IPS DF 6.9 (cell line): ENCODE measurements around the gene SBF2.

Source experiments
- DNase-seq: peaks from one replicate; pipeline ENCODE4 v3.0.0-alpha.2; 2013; ENCODE audit warnings: low read depth, low spot score
- H3K27ac ChIP-seq: one replicate; pipeline ENCODE4 v1.5.1; 2013; ENCODE audit warnings: low read length, control low read depth
- H3K27me3 ChIP-seq: 2 replicates; pipeline ENCODE4 v1.6.1; 2013; ENCODE audit warnings: mild to moderate bottlenecking, low read length; ENCODE audit not compliant: control insufficient read depth, insufficient read depth
- H3K36me3 ChIP-seq: 2 replicates; pipeline ENCODE4 v1.6.1; 2013; ENCODE audit warnings: low read length; ENCODE audit not compliant: control insufficient read depth, insufficient read depth
- H3K4me1 ChIP-seq: 2 replicates; pipeline ENCODE4 v1.6.1; 2013; ENCODE audit warnings: low read length; ENCODE audit not compliant: control insufficient read depth, insufficient read depth
- H3K4me3 ChIP-seq: 2 replicates; pipeline ENCODE4 v1.5.1; 2013; ENCODE audit warnings: mild to moderate bottlenecking, low read length
- H3K9me3 ChIP-seq: 2 replicates; pipeline ENCODE4 v1.6.1; 2013; ENCODE audit warnings: low read length, inconsistent platforms; ENCODE audit not compliant: control insufficient read depth, insufficient read depth
- WGBS: extraction: QIAGEN DNeasy Blood & Tissue Kit; methylation state at CpG from one replicate; pipeline ENCODE4 v1.1.7; 2013; ENCODE audit warnings: mixed read lengths, missing lambda C conversion rate; ENCODE audit not compliant: insufficient read length, insufficient coverage; 5-methylcytosine and 5-hydroxymethylcytosine counted together

SBF2 gene

GRCh38 chr11:9757809-9758636 lies 536.0 kb downstream of the SBF2 start:
- Histone ChIP-seq H3K4me3 (peak overlapping the region; percentile 22; the same call in 1 of the 2 replicates), H3K36me3 (no peaks in the 10 kb centered on the region)

DNA sequence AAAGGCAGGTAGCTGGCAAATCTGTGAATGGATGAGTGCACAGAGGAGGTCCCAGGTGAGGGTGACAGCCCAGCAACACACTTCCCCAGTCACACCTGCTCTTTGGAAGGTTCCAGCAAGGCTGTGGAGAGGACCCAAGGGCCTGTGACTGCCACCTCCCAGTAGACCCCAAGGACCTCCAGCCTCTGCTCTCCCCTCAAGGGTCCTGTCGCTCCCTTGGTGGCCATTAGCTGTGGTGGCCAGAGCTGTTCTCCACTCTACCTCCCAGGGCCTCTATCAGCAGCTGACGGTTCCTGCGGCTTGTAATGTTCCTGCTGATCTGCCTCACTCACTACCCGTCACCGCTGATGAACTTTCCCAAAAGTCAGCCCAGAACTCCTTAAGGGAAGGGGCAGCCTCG lies 537.1 kb downstream of the SBF2 start:
- Histone ChIP-seq H3K4me3 (no peak overlapping the region), H3K27me3 (no peaks in the 10 kb centered on the region), H3K27ac (no peak overlapping the region), H3K36me3 (peaks cover 4% of the 10 kb centered on the region; the same call in 1 of the 2 replicates), H3K9me3 (no peaks in the 10 kb centered on the region), H3K4me1 (peaks cover 4% of the 10 kb centered on the region)
- no CpG with 5 or more reads among the region's 6 CpGs for WGBS
- DNase-seq, result no peak

More at GRCh38 chr11:9757809-9758636, 536.0 kb downstream of the SBF2 start:
- WGBS, result no CpG with 5 or more reads among the region's 64 CpGs
- DNase-seq, result no peak
- peaks cover 4% of the 10 kb centered on the region for H3K4me1 ChIP-seq
- no peak overlapping the region for H3K27ac ChIP-seq
- H3K27me3 ChIP-seq, result no peaks in the 10 kb centered on the region
- H3K9me3 ChIP-seq, result no peaks in the 10 kb centered on the region

DNA sequence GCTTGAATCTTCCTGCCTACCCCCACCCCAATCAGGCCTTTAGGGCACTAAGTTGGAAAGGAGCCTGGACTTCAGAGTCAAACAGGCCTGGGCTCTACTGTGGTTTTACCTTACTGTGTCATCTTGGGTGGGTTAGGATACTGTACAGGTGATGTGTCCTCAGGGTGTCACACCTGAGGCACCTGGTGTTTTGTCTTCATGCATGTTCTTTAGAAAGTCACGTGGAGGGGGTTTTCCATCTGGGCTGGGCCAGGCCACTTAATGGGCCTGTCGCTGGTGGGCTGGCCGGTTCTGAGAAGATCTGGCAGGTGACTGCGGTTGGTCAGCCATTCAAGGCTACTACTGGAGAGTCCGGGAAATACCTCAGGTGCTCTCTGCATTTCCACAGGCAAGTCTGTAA lies 537.6 kb downstream of the SBF2 start:
- Histone ChIP-seq H3K4me1 (peaks cover 4% of the 10 kb centered on the region), H3K4me3 (no peak overlapping the region), H3K36me3 (peaks cover 5% of the 10 kb centered on the region; the same call in 1 of the 2 replicates), H3K27ac (no peak overlapping the region), H3K27me3 (no peaks in the 10 kb centered on the region), H3K9me3 (no peaks in the 10 kb centered on the region)
- DNase-seq, result no peak
- no CpG with 5 or more reads among the region's 5 CpGs for WGBS

- Histone ChIP-seq H3K27me3 (no peaks in the 10 kb centered on the region), H3K4me3 (no peak overlapping the region), H3K36me3 (peaks cover 5% of the 10 kb centered on the region; the same call in 1 of the 2 replicates), H3K9me3 (no peaks in the 10 kb centered on the region), H3K27ac (no peak overlapping the region), H3K4me1 (peaks cover 4% of the 10 kb centered on the region)
- no CpG with 5 or more reads among the region's 7 CpGs for WGBS
- no peak for DNase-seq
Measured at GRCh38 chr11:9755561-9756185, 538.3 kb downstream of the SBF2 start.

DNA sequence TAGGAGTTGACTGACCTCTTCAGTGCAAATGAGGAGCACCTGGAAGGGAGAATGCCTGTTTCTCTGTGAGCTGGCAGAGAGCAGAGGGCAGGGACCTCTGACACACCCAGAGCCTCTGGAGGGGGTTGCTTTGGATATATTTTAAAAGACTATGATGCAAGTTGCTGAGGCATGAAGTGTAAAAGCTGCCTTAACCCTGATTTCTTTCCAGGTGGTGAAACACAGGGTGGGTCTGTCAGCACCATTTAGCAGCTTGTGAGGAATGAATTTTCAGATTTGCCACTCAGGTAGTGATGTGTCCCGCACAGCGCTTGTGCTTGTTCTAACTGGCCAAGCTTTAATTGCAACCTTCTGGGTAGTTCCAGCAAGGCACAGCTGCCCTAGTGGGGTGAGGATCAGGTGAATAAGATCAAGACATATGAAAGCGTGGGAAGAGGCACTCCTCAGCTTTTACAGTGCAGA lies 540.0 kb downstream of the SBF2 start:
- Histone ChIP-seq H3K4me3 (no peak overlapping the region), H3K36me3 (peaks cover 8% of the 10 kb centered on the region; the same call in 1 of the 2 replicates), H3K9me3 (no peaks in the 10 kb centered on the region), H3K27me3 (no peaks in the 10 kb centered on the region), H3K4me1 (peaks cover 2% of the 10 kb centered on the region; the same call in 1 of the 2 replicates), H3K27ac (no peak overlapping the region)
- no CpG with 5 or more reads among the region's 3 CpGs for WGBS
- no peak for DNase-seq

DNA sequence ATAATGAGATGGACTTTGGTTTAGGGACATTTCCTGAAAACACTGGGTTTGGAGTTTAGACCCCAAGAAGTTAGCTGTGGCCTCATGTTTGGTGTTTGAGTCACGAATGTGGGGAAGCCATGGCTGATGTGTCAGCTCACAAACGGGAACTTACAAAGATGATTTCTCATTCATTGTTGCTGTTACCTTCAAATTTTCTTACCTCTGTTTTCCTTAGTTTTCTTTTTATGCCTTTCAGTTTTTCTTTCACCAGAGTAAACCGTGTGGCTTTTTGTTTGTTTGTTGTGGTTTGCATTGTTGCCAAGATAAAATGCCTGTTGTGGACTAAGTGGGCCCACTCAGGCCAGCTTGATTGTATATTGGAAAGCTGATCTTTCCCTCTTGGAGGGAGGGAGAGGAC lies 541.0 kb downstream of the SBF2 start:
- no peaks in the 10 kb centered on the region for H3K27me3 ChIP-seq
- no peak overlapping the region for H3K27ac ChIP-seq
- no peak overlapping the region for H3K4me3 ChIP-seq
- no CpG with 5 or more reads among the region's 3 CpGs for WGBS
- no peaks in the 10 kb centered on the region for H3K9me3 ChIP-seq
- peaks cover 2% of the 10 kb centered on the region; the same call in 1 of the 2 replicates for H3K4me1 ChIP-seq
- no peak for DNase-seq
- H3K36me3 ChIP-seq, result peaks cover 8% of the 10 kb centered on the region; the same call in 1 of the 2 replicates

DNA sequence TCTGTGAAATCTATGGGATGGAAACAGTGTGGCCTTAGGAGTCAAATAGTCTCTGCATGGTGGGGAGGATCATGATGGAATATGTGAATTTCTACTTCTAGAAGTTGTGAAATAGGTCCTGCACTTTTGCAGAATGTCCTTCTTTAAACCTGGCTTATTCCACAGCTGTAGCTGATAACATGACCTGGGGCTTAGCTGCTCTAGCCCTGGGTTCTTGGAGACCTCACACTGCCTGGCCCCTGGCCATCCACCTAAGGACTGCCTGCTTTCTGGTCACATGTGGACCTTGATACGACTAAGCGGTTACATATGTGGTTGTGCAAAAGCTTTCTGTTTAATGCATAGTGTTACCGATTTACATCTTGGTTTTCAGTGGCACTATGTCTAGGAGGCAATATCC lies 541.9 kb downstream of the SBF2 start:
- no peak for DNase-seq
- no CpG with 5 or more reads among the region's 3 CpGs for WGBS
- Histone ChIP-seq H3K27me3 (no peaks in the 10 kb centered on the region), H3K36me3 (peaks cover 8% of the 10 kb centered on the region; the same call in 1 of the 2 replicates), H3K4me1 (no peaks in the 10 kb centered on the region), H3K27ac (no peak overlapping the region), H3K4me3 (no peak overlapping the region), H3K9me3 (no peaks in the 10 kb centered on the region)

DNA sequence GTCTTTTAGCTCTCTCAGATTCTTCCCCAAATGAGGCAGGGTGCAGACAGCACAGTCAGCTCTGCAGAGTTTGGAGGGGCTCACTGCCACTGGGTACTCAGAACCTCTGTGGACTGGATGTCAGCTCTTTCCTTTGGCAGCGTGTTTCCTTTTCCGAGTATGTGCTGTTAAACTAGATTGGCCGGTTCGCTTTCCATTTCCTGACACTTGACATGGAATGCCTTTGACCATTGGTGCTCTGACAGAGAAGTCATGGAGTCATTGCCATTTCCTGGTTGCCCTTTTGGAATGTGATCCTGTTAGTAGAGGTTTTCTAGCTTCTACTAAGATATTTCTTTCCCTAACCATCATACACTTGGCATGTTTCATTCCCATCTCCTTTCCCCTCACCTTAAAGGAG lies 543.5 kb downstream of the SBF2 start:
- no peaks in the 10 kb centered on the region for H3K4me1 ChIP-seq
- no peak overlapping the region for H3K4me3 ChIP-seq
- H3K36me3 ChIP-seq, result peaks cover 8% of the 10 kb centered on the region; the same call in 1 of the 2 replicates
- no peak overlapping the region for H3K27ac ChIP-seq
- DNase-seq, result no peak
- no peaks in the 10 kb centered on the region for H3K9me3 ChIP-seq
- no CpG with 5 or more reads among the region's 4 CpGs for WGBS
- H3K27me3 ChIP-seq, result no peaks in the 10 kb centered on the region

DNA sequence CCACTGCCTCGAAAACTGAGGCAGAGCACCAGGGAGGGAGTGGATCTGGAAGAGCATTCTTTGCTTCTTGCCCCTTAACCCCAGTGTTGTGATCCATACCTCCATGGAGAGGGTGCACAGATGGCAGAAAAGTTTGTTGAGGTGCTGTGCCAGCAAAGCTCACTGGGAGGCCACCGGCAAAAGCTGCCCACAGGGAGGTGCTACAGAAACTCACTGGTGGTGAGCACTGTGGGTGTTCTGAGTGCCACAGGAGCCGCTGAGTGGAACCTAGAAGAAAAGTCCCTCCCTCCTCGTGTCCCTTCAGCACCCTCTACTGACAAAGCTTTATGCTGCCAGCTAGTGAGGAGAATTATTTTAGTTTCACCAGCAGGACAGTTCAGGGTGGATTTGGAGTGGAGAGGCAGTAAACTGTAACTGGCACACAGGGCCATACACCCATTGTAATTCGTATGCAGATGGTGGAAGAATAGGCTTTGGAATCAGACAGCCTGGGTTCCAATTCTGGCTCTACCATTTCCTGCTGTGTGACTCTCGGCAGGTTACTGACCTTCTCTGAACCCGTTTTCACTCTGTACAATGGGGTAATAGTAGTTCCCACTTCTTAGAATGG lies 545.6 kb downstream of the SBF2 start:
- no peak for DNase-seq
- H3K27ac ChIP-seq, result no peak overlapping the region
- H3K4me1 ChIP-seq, result no peaks in the 10 kb centered on the region
- H3K36me3 ChIP-seq, result peaks cover 8% of the 10 kb centered on the region; the same call in 1 of the 2 replicates
- H3K9me3 ChIP-seq, result no peaks in the 10 kb centered on the region
- no peaks in the 10 kb centered on the region for H3K27me3 ChIP-seq
- no peak overlapping the region for H3K4me3 ChIP-seq
- no CpG with 5 or more reads among the region's 7 CpGs for WGBS

- DNase-seq, result no peak
- H3K4me1 ChIP-seq, result no peaks in the 10 kb centered on the region
- no peaks in the 10 kb centered on the region for H3K27me3 ChIP-seq
- peaks cover 8% of the 10 kb centered on the region; the same call in 1 of the 2 replicates for H3K36me3 ChIP-seq
- no CpG with 5 or more reads among the region's 5 CpGs for WGBS
- H3K9me3 ChIP-seq, result no peaks in the 10 kb centered on the region
- no peak overlapping the region for H3K4me3 ChIP-seq
- H3K27ac ChIP-seq, result no peak overlapping the region
Measured at GRCh38 chr11:9747828-9748227, 546.2 kb downstream of the SBF2 start.
